HG03558 (cell line): ENCODE data around the gene HOXD8.

Source experiments
- ATAC-seq: cut with Tn5 transposase; IDR thresholded peaks from one replicate; pipeline ENCODE4 v1.9.1; 2021; ENCODE audit warnings: moderate number of reproducible peaks; ENCODE audit not compliant: unreplicated experiment; ENCODE audit errors: extremely low read depth

Gene HOXD8

GRCh38 chr2:176126929-176127773 lies 2.4 kb upstream of the HOXD8 start:
- no peak for ATAC-seq

- no peak for ATAC-seq
Observed at GRCh38 chr2:176127774-176128072, 1.8 kb upstream of the HOXD8 start.

GRCh38 chr2:176128172-176128981 lies 1.1 kb upstream of the HOXD8 start:
- no peak for ATAC-seq

GRCh38 chr2:176129813-176130146 lies 275 bp downstream of the HOXD8 start:
- no peak for ATAC-seq

GRCh38 chr2:176130147-176130956 lies 847 bp downstream of the HOXD8 start:
- ATAC-seq = no peak

GRCh38 chr2:176130957-176131847 lies 1.7 kb downstream of the HOXD8 start:
- no peak for ATAC-seq

- ATAC-seq = no peak
Observed at GRCh38 chr2:176131848-176132158, 2.3 kb downstream of the HOXD8 start.

GRCh38 chr2:176132205-176133171 lies 3.0 kb downstream of the HOXD8 start:
- ATAC-seq = no peak

- ATAC-seq = no peak
Observed at GRCh38 chr2:176133389-176133788, 3.9 kb downstream of the HOXD8 start.

GRCh38 chr2:176134035-176134434 lies 4.5 kb downstream of the HOXD8 start:
- no peak for ATAC-seq

- no peak for ATAC-seq
Observed at GRCh38 chr2:176135035-176135440, 5.5 kb downstream of the HOXD8 start.

- no peak for ATAC-seq
Observed at GRCh38 chr2:176136374-176137251, 7.1 kb downstream of the HOXD8 start.

GRCh38 chr2:176137252-176137580 lies 7.7 kb downstream of the HOXD8 start:
- no peak for ATAC-seq

GRCh38 chr2:176137906-176138305 lies 8.4 kb downstream of the HOXD8 start:
- no peak for ATAC-seq

GRCh38 chr2:176138526-176138922 lies 9.0 kb downstream of the HOXD8 start:
- no peak for ATAC-seq

- ATAC-seq = no peak
Observed at GRCh38 chr2:176138923-176139660, 9.6 kb downstream of the HOXD8 start.

- no peak for ATAC-seq
Observed at GRCh38 chr2:176139661-176140512, 10.4 kb downstream of the HOXD8 start.
